ENCODE data around the gene PSTPIP2.

DNA sequence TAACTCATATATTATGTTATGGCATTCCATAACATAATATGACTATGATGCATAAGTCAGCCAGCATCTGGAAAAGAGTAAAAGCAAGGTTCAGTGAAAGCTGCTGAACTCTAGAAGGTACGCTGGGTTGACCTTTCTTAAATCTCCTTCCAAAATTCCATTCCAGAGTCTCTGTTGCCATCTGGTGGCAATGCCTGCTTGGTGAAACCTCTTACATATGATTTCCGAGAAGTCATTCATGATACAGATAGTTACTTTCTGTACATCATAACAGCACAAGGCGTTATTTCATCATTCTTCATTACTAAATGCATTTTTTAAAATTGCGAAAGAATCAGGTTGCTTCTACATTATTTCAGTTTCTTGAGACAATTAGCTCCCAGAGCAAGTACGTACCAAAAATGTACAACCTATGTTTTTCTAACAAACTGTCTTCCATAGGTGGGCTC lies 97.9 kb downstream of the PSTPIP2 start:
- TF ChIP-seq GABPA (IDR thresholded peaks at IDR 0.05; ENCODE audit: low read depth): no peak
- TF ChIP-seq, protein P1, sequence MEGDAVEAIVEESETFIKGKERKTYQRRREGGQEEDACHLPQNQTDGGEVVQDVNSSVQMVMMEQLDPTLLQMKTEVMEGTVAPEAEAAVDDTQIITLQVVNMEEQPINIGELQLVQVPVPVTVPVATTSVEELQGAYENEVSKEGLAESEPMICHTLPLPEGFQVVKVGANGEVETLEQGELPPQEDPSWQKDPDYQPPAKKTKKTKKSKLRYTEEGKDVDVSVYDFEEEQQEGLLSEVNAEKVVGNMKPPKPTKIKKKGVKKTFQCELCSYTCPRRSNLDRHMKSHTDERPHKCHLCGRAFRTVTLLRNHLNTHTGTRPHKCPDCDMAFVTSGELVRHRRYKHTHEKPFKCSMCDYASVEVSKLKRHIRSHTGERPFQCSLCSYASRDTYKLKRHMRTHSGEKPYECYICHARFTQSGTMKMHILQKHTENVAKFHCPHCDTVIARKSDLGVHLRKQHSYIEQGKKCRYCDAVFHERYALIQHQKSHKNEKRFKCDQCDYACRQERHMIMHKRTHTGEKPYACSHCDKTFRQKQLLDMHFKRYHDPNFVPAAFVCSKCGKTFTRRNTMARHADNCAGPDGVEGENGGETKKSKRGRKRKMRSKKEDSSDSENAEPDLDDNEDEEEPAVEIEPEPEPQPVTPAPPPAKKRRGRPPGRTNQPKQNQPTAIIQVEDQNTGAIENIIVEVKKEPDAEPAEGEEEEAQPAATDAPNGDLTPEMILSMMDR (IDR thresholded peaks at IDR 0.05; ENCODE audit: insufficient read depth, low read length): peak; percentile 96
- no peak for TF ChIP-seq REST (IDR thresholded peaks at IDR 0.05; ENCODE audit: insufficient replicate concordance, low read depth)
- no peak; the same call in 1 of the 2 replicates for TF ChIP-seq POLR2AphosphoS5 (IDR thresholded peaks at IDR 0.05; ENCODE audit: low read depth)

Data from HL-60 (cell line).